ENCODE results near the gene LHX6. TPM values are rescaled to one million over a fixed set of nuclear protein-coding genes. Genes with fewer than 3 reads are reported as not detected.

The LHX6 gene
- total RNA-seq, 1 experiment from 2014 or later = 1.8 TPM

DNA sequence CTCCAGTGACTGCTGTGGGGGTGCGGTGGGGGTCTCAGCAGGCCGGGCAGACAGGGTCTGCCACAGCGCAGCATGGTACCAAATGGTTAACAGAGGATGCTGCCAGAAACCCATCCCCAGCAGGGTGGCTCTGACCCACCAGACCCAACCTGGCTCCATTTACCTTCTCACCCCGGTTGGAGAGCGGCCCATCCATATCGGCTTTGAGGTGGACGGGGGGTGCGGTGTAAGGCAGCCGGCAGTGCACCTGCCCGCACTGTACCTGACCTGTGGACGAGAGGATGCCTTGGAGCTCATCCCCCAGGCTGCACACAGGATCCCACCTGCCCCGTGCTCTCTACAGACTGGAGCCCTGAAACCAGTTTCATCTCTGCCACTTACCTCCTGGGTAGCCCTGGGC is 19.3 kb downstream of the LHX6 start:
- Mint-ChIP-seq H3K27me3 (ENCODE audit: low read depth) (peaks cover 50% of the 10 kb centered on the region), H3K4me1 (peaks cover 9 to 15% of the 10 kb centered on the region in 2 experiments), H3K36me3 (ENCODE audit: insufficient read depth in 1 of 3, low read depth in 3 of 3) (no peaks in the 10 kb centered on the region; a peak in 2 of 7 replicates), H3K9me3 (no peaks in the 10 kb centered on the region; a peak in 1 of 5 replicates), H3K4me3 (no peak overlapping the region), H3K27ac (no peak overlapping the region)
- Histone ChIP-seq H4K8ac (replicated peaks; ENCODE audit: insufficient read length, low read depth, low read length) (no peak overlapping the region), H2BK20ac (ENCODE audit: low read depth, low read length, poor library complexity, severe bottlenecking) (no peak overlapping the region), H3T11ph (ENCODE audit: low read length) (no peak overlapping the region), H3K27me3 (ENCODE audit: insufficient read depth, low read length) (peaks cover 19% of the 10 kb centered on the region; the same call in 1 of the 2 replicates), H2BK120ac (ENCODE audit: low read depth, low read length, poor library complexity, severe bottlenecking) (no peak overlapping the region), H3K18ac (ENCODE audit: insufficient read length, low read depth, low read length) (no peak overlapping the region), H3K27ac (ENCODE audit: insufficient read length, low read depth, low read length) (no peak overlapping the region), H4K20me1 (ENCODE audit: control insufficient read depth, insufficient read depth, insufficient read length) (no peaks in the 10 kb centered on the region), H3K9me3 (ENCODE audit: control insufficient read depth, low read depth, low read length) (no peaks in the 10 kb centered on the region), H2BK12ac (ENCODE audit: insufficient read length, low read depth, low read length) (no peak overlapping the region), H3K23me2 (ENCODE audit: insufficient read length, low read depth, low read length, poor library complexity, severe bottlenecking) (peaks cover 3% of the 10 kb centered on the region), H3K4me1 (ENCODE audit: insufficient read depth, low read length) (peaks cover 5% of the 10 kb centered on the region; the same call in 1 of the 2 replicates), H3K79me1 (ENCODE audit: insufficient read depth, low read depth, low read length, poor library complexity, severe bottlenecking) (no peaks in the 10 kb centered on the region), H3K14ac (ENCODE audit: insufficient read depth, low read length) (no peak overlapping the region; the same call in 1 of the 2 replicates), H4K5ac (ENCODE audit: insufficient read length, low read depth, low read length) (no peak overlapping the region), H3K4ac (ENCODE audit: low read depth, low read length) (no peak overlapping the region), H3K23ac (ENCODE audit: insufficient read length, low read depth, low read length) (no peak overlapping the region), H2AFZ (ENCODE audit: low read length) (no peak overlapping the region), H4K91ac (ENCODE audit: insufficient read length, low read depth, low read length) (no peak overlapping the region), H3K79me2 (ENCODE audit: insufficient read depth, low read length) (no peaks in the 10 kb centered on the region), H3K56ac (ENCODE audit: insufficient read length, low read depth, low read length) (no peak overlapping the region), H3K4me2 (ENCODE audit: insufficient read depth, insufficient read length, low read length) (no peak overlapping the region), H3K9ac (ENCODE audit: extremely low read depth, insufficient read length, low read length) (no peak overlapping the region), H2AK5ac (ENCODE audit: insufficient read length, low read length) (no peak overlapping the region), H2BK15ac (ENCODE audit: low read depth, low read length) (no peak overlapping the region), H2BK5ac (ENCODE audit: insufficient read length, low read length) (no peak overlapping the region)
- TF ChIP-seq, protein P1, sequence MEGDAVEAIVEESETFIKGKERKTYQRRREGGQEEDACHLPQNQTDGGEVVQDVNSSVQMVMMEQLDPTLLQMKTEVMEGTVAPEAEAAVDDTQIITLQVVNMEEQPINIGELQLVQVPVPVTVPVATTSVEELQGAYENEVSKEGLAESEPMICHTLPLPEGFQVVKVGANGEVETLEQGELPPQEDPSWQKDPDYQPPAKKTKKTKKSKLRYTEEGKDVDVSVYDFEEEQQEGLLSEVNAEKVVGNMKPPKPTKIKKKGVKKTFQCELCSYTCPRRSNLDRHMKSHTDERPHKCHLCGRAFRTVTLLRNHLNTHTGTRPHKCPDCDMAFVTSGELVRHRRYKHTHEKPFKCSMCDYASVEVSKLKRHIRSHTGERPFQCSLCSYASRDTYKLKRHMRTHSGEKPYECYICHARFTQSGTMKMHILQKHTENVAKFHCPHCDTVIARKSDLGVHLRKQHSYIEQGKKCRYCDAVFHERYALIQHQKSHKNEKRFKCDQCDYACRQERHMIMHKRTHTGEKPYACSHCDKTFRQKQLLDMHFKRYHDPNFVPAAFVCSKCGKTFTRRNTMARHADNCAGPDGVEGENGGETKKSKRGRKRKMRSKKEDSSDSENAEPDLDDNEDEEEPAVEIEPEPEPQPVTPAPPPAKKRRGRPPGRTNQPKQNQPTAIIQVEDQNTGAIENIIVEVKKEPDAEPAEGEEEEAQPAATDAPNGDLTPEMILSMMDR (conservative IDR thresholded peaks at IDR 0.05) = no peak
- DNase-seq = no peak
- no CpG with 5 or more reads among the region's 12 CpGs for WGBS (ENCODE audit: extremely low coverage, insufficient read length, low lambda C conversion rate)

All from H9 (cell line).